ENCODE data around the gene HOXB3.

HOXB3 gene

DNA sequence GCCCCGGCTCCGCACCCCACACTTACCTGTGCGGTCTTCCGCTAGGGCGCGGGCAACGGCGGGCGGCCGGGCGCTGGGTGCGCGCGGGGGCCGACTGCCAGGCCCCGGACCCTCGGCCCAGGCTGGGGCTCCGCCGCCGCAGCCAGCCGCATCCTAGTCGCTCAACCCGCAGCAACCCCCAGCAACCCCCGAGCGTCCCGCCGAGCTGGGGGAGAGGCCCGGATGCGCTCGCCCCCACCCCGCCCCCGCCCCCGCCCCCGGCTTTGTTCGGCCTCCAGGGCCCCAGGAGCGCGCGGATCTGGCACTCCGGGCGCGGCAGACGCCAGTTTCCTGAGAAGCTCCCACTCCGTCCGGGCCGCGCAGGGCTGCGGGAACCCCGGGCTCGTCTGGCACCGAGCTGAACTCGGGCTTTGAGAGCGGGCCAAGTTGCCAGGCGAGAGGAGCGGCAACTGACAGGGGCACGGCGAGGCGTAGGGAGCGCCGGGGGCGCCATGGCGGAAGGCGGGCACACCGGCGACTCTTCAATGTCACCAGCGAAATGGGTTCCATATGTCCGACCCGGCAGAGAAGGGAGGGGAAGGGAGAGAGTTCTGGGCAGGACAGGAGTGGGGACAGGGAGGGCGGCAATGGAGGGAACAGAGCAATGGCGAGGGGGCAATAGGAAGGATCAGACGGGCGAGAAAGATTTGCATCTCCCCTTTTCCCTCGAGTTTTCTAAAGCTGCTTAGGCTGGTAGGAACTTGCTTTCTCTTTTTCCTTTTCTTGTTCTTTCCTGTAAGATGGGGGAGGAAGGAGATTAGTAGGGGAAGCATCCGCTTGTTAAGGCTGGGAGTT lies 25.6 kb downstream of the HOXB3 start:
- no peaks in the 10 kb centered on the region for H3K79me2 ChIP-seq (ENCODE audit: insufficient read depth, low read length)
- H3K9ac ChIP-seq (ENCODE audit: low read length): no peak overlapping the region
- no peaks in the 10 kb centered on the region for H3F3A ChIP-seq (ENCODE audit: insufficient read depth, low read length)
- no peak overlapping the region for H3K4me2 ChIP-seq (ENCODE audit: low read length)
- H3K36me3 ChIP-seq (ENCODE audit: insufficient read depth, low read length): no peaks in the 10 kb centered on the region
- H2AFZ ChIP-seq (ENCODE audit: low read length): no peak overlapping the region
- H3K9me3 ChIP-seq (ENCODE audit: low read length): no peaks in the 10 kb centered on the region
- H3K4me1 ChIP-seq (ENCODE audit: insufficient read depth, low read length, severe bottlenecking): no peaks in the 10 kb centered on the region
- no peaks in the 10 kb centered on the region; the same call in 1 of the 2 replicates for H3K27me3 ChIP-seq (ENCODE audit: insufficient read depth, low read length)
- TF ChIP-seq, protein P1, sequence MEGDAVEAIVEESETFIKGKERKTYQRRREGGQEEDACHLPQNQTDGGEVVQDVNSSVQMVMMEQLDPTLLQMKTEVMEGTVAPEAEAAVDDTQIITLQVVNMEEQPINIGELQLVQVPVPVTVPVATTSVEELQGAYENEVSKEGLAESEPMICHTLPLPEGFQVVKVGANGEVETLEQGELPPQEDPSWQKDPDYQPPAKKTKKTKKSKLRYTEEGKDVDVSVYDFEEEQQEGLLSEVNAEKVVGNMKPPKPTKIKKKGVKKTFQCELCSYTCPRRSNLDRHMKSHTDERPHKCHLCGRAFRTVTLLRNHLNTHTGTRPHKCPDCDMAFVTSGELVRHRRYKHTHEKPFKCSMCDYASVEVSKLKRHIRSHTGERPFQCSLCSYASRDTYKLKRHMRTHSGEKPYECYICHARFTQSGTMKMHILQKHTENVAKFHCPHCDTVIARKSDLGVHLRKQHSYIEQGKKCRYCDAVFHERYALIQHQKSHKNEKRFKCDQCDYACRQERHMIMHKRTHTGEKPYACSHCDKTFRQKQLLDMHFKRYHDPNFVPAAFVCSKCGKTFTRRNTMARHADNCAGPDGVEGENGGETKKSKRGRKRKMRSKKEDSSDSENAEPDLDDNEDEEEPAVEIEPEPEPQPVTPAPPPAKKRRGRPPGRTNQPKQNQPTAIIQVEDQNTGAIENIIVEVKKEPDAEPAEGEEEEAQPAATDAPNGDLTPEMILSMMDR (IDR thresholded peaks at IDR 0.05; ENCODE audit: low read length): no peak
- TF ChIP-seq EZH2 (IDR thresholded peaks at IDR 0.05; ENCODE audit: borderline replicate concordance, low read length): no peak
- no peak overlapping the region for H3K27ac ChIP-seq (ENCODE audit: low read depth, low read length, poor library complexity, severe bottlenecking)
- no peak overlapping the region for H3K4me3 ChIP-seq (ENCODE audit: low read depth, low read length, poor library complexity, severe bottlenecking)
- H4K20me1 ChIP-seq (ENCODE audit: insufficient read depth, low read length): no peaks in the 10 kb centered on the region
- H3K9me2 ChIP-seq (ENCODE audit: low read depth, low read length): no peaks in the 10 kb centered on the region

DNA sequence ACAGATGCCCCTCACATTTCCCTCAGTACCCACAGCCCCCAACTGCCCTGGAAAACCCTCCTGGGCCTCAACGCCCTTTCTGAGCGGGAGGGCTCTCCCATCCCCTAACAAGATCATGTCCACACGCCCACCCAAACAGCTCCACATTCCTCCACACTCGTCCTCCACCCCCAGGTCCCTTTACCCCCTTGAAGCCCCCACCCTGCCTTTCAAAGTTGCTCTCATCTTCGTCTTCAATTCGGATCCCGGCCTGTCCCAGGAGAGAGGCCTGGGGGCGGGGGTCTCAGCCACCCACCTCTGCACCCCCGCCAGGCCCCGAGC lies 26.2 kb downstream of the HOXB3 start:
- Histone ChIP-seq H3K4me2 (ENCODE audit: low read length) (no peak overlapping the region), H3K9me2 (ENCODE audit: low read depth, low read length) (no peaks in the 10 kb centered on the region), H3K27me3 (ENCODE audit: insufficient read depth, low read length) (no peaks in the 10 kb centered on the region; the same call in 1 of the 2 replicates), H3K4me1 (ENCODE audit: insufficient read depth, low read length, severe bottlenecking) (no peaks in the 10 kb centered on the region), H3K9ac (ENCODE audit: low read length) (no peak overlapping the region), H3K36me3 (ENCODE audit: insufficient read depth, low read length) (no peaks in the 10 kb centered on the region), H3K79me2 (ENCODE audit: insufficient read depth, low read length) (no peaks in the 10 kb centered on the region), H3K27ac (ENCODE audit: low read depth, low read length, poor library complexity, severe bottlenecking) (no peak overlapping the region), H3F3A (ENCODE audit: insufficient read depth, low read length) (no peaks in the 10 kb centered on the region), H4K20me1 (ENCODE audit: insufficient read depth, low read length) (no peaks in the 10 kb centered on the region), H3K9me3 (ENCODE audit: low read length) (no peaks in the 10 kb centered on the region), H3K4me3 (ENCODE audit: low read depth, low read length, poor library complexity, severe bottlenecking) (no peak overlapping the region), H2AFZ (ENCODE audit: low read length) (no peak overlapping the region)
- no peak for TF ChIP-seq EZH2 (IDR thresholded peaks at IDR 0.05; ENCODE audit: borderline replicate concordance, low read length)
- TF ChIP-seq, protein P1 (IDR thresholded peaks at IDR 0.05; ENCODE audit: low read length): no peak

DNA sequence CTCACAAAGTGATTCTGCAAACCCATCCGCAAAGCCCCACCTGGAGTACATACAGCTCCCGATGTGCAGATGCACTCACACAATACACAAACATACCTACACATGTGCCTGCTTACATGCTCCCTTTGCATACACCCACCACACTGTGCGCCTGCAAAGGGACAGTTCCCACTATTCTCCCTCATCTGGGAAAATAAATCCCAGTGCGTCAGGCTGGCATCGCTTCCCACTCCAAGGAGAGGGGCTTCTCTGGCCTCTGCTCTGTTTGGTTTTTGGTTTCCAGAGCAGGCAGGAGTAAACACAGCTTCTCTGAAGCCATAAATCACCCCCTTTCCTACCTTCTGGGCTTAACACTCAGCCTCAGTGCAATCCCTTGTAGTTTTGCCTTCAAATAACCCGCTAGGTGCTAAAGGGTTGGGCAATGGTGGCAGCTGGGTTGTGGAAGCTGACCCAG lies 26.6 kb downstream of the HOXB3 start:
- TF ChIP-seq, protein P1 (IDR thresholded peaks at IDR 0.05; ENCODE audit: low read length): no peak
- TF ChIP-seq EZH2 (IDR thresholded peaks at IDR 0.05; ENCODE audit: borderline replicate concordance, low read length): no peak
- H3K4me2 ChIP-seq (ENCODE audit: low read length): no peak overlapping the region
- H3K79me2 ChIP-seq (ENCODE audit: insufficient read depth, low read length): no peaks in the 10 kb centered on the region
- H3K36me3 ChIP-seq (ENCODE audit: insufficient read depth, low read length): no peaks in the 10 kb centered on the region
- H3F3A ChIP-seq (ENCODE audit: insufficient read depth, low read length): no peaks in the 10 kb centered on the region
- H3K27ac ChIP-seq (ENCODE audit: low read depth, low read length, poor library complexity, severe bottlenecking): no peak overlapping the region
- H3K9me3 ChIP-seq (ENCODE audit: low read length): no peaks in the 10 kb centered on the region
- H3K4me1 ChIP-seq (ENCODE audit: insufficient read depth, low read length, severe bottlenecking): no peaks in the 10 kb centered on the region
- no peaks in the 10 kb centered on the region for H4K20me1 ChIP-seq (ENCODE audit: insufficient read depth, low read length)
- H3K9me2 ChIP-seq (ENCODE audit: low read depth, low read length): no peaks in the 10 kb centered on the region
- no peak overlapping the region for H3K4me3 ChIP-seq (ENCODE audit: low read depth, low read length, poor library complexity, severe bottlenecking)
- no peak overlapping the region for H3K9ac ChIP-seq (ENCODE audit: low read length)
- no peaks in the 10 kb centered on the region; the same call in 1 of the 2 replicates for H3K27me3 ChIP-seq (ENCODE audit: insufficient read depth, low read length)
- H2AFZ ChIP-seq (ENCODE audit: low read length): no peak overlapping the region
